Measurements from ENCODE around the gene RAB8A.
"Not testable (repeated sequence)": the region's sequence is repeated elsewhere in the genome, so short reads cannot be mapped to it uniquely, and the experiment has no call there.

The RAB8A gene

GRCh38 chr19:16113727-16114126, 2.0 kb downstream of the RAB8A start:
- no peak for FAIRE-seq

GRCh38 chr19:16115301-16116039, 3.8 kb downstream of the RAB8A start:
- no peak for FAIRE-seq

- no peak for FAIRE-seq
These were observed 4.4 kb downstream of the RAB8A start for GRCh38 chr19:16116067-16116466.

GRCh38 chr19:16117594-16118033, 5.9 kb downstream of the RAB8A start:
- no peak for FAIRE-seq

- FAIRE-seq = no peak
These were observed 6.9 kb downstream of the RAB8A start for GRCh38 chr19:16118489-16119033.

- FAIRE-seq = not testable (repeated sequence)
These were observed 7.6 kb downstream of the RAB8A start for GRCh38 chr19:16119075-16119857.

- FAIRE-seq = no peak
These were observed 9.5 kb downstream of the RAB8A start for GRCh38 chr19:16121141-16121540.

- no peak for FAIRE-seq
These were observed 10.3 kb downstream of the RAB8A start for GRCh38 chr19:16121967-16122366.

- no peak for FAIRE-seq
These were observed 13.3 kb downstream of the RAB8A start for GRCh38 chr19:16124953-16125352.

GRCh38 chr19:16125737-16126495, 14.2 kb downstream of the RAB8A start:
- FAIRE-seq = no peak

- FAIRE-seq = no peak
These were observed 15.4 kb downstream of the RAB8A start for GRCh38 chr19:16127080-16127479.

- no peak for FAIRE-seq
These were observed 16.2 kb downstream of the RAB8A start for GRCh38 chr19:16127776-16128371.

- no peak for FAIRE-seq
These were observed 20.0 kb downstream of the RAB8A start for GRCh38 chr19:16131648-16132047.

GRCh38 chr19:16133818-16134217, 22.1 kb downstream of the RAB8A start:
- no peak for FAIRE-seq

- no peak for FAIRE-seq
These were observed 22.8 kb downstream of the RAB8A start for GRCh38 chr19:16134510-16134909.

- no peak for FAIRE-seq
These were observed 23.9 kb downstream of the RAB8A start for GRCh38 chr19:16135430-16136127.

GRCh38 chr19:16136185-16136999, 24.7 kb downstream of the RAB8A start:
- no peak for FAIRE-seq

GRCh38 chr19:16139752-16140151, 28.1 kb downstream of the RAB8A start:
- no peak for FAIRE-seq

- no peak for FAIRE-seq
These were observed 29.4 kb downstream of the RAB8A start for GRCh38 chr19:16141043-16141442.

- no peak for FAIRE-seq
These were observed 30.4 kb downstream of the RAB8A start for GRCh38 chr19:16142032-16142580.
